Measurements from ENCODE around the gene C19orf44. TPM values are rescaled to one million over a fixed set of nuclear protein-coding genes. Genes with fewer than 3 reads are reported as not detected.

The C19orf44 gene
- total and polyA plus RNA-seq, 12 donors = 1.6 to 4.1 (median 3.1) TPM

DNA sequence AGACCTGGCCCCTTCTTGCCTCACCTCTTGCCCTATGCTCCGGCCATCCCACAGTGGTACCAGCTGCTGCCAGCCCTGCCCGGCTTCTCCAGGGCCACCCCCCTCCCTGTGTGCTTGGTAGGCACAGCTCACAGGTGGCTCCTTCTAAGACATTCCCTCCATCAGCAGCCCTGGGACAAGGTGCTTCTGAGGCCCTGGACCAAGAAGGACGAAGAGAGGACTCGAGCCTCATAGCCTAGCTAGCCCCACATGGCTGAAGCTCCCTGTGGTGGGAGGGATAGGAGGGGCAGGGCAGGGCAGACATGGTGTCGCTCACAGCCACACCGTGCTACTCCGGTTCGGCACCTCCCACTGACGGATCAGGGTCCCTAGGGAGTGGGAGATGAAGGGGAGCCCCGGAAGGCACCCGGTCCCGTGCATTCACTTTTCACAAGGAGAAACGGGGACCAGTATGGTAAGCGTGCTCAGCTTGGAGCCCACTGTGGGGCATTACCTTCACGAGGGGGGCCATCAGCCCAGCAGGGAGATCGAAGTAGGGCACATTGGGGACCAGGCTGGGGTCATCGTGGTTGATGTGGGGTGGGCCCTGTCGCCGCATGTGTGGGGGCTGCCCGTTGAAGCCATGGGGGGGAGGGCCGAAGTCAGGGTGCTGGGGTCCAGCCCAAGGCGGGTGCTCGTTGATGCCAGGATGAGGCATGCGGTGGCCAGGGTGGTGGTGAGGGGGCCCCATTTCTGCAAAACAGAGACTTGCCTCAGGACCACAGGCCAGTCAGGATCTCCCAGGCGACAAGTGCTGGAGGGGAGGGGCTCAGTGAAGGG, 26.6 kb downstream of the C19orf44 start:
- intact Hi-C loops (cut with DNase I) = no loop called here

GRCh38 chr19:16524991-16525734, 29.0 kb downstream of the C19orf44 start:
- WGBS, 2 donors = 97% methylated on average over 54 of the region's 54 CpGs
- no peak for ATAC-seq
- TF ChIP-seq, protein P1, sequence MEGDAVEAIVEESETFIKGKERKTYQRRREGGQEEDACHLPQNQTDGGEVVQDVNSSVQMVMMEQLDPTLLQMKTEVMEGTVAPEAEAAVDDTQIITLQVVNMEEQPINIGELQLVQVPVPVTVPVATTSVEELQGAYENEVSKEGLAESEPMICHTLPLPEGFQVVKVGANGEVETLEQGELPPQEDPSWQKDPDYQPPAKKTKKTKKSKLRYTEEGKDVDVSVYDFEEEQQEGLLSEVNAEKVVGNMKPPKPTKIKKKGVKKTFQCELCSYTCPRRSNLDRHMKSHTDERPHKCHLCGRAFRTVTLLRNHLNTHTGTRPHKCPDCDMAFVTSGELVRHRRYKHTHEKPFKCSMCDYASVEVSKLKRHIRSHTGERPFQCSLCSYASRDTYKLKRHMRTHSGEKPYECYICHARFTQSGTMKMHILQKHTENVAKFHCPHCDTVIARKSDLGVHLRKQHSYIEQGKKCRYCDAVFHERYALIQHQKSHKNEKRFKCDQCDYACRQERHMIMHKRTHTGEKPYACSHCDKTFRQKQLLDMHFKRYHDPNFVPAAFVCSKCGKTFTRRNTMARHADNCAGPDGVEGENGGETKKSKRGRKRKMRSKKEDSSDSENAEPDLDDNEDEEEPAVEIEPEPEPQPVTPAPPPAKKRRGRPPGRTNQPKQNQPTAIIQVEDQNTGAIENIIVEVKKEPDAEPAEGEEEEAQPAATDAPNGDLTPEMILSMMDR (IDR thresholded peaks at IDR 0.05) = no peak

More for the DNA sequence above, 26.6 kb downstream of the C19orf44 start:
- H3K27ac ChIP-seq = no peak overlapping the region
- no peak overlapping the region for H3K4me3 ChIP-seq
- no peaks in the 10 kb centered on the region for H3K9me3 ChIP-seq
- TF ChIP-seq, protein P1 (IDR thresholded peaks at IDR 0.05) = no peak
- H3K4me1 ChIP-seq = no peaks in the 10 kb centered on the region
- ATAC-seq (no peak), DNase-seq (no peak)
- H3K27me3 ChIP-seq = no peaks in the 10 kb centered on the region
- H3K36me3 ChIP-seq = peaks cover 0 to 100% (median 90%) of the 10 kb centered on the region in 9 donors
- 94 to 95% methylated on average over 25 of the region's 25 CpGs for WGBS, 2 donors

GRCh38 chr19:16525751-16526481, 29.7 kb downstream of the C19orf44 start:
- intact Hi-C loops (cut with DNase I) = no loop called here
- no peaks in the 10 kb centered on the region for H3K4me1 ChIP-seq
- 96 to 97% methylated on average over 29 of the region's 29 CpGs for WGBS, 2 donors
- no peaks in the 10 kb centered on the region for H3K9me3 ChIP-seq
- H3K27me3 ChIP-seq = no peaks in the 10 kb centered on the region
- DNase-seq (no peak), ATAC-seq (no peak)
- TF ChIP-seq, protein P1 (IDR thresholded peaks at IDR 0.05) = no peak
- no peak overlapping the region for H3K4me3 ChIP-seq
- H3K27ac ChIP-seq = no peak overlapping the region
- H3K36me3 ChIP-seq = peaks cover 8 to 100% (median 96%) of the 10 kb centered on the region in 9 donors

More at GRCh38 chr19:16524991-16525734, 29.0 kb downstream of the C19orf44 start:
- no peak overlapping the region for H3K27ac ChIP-seq
- H3K27me3 ChIP-seq = no peaks in the 10 kb centered on the region
- intact Hi-C loops (cut with DNase I) = no loop called here
- no peaks in the 10 kb centered on the region for H3K4me1 ChIP-seq
- no peak overlapping the region for H3K4me3 ChIP-seq
- no peaks in the 10 kb centered on the region for H3K9me3 ChIP-seq
- DNase-seq = no peak
- H3K36me3 ChIP-seq = peaks cover under 1 to 100% (median 96%) of the 10 kb centered on the region in 9 donors

- intact Hi-C loops (cut with DNase I) = no loop called here
- no peak for ATAC-seq
- H3K27me3 ChIP-seq = no peaks in the 10 kb centered on the region
- no peak for DNase-seq
- 84 to 86% methylated on average over 14 of the region's 14 CpGs for WGBS, 2 donors
- H3K9me3 ChIP-seq = no peaks in the 10 kb centered on the region
- H3K4me1 ChIP-seq = no peaks in the 10 kb centered on the region
- TF ChIP-seq, protein P1 (IDR thresholded peaks at IDR 0.05) = no peak
- H3K36me3 ChIP-seq = peaks cover 10 to 100% (median 99%) of the 10 kb centered on the region in 9 donors
- no peak overlapping the region for H3K4me3 ChIP-seq
- H3K27ac ChIP-seq = no peak overlapping the region
These were observed 31.2 kb downstream of the C19orf44 start for GRCh38 chr19:16527334-16527935.

Measured in heart right ventricle (tissue), 16 donors.